Esophagus squamous epithelium (tissue), 5 donors: ENCODE results near the gene ATP1A4. TPM values are rescaled to one million over a fixed set of nuclear protein-coding genes. Genes with fewer than 3 reads are reported as not detected.
A peak's percentile ranks its signal among the peaks of the same experiment; 100 is the strongest.

ENCODE experiments used
- DNase-seq: peaks from one replicate; lab custom pipeline; 2025; lab: John Stamatoyannopoulos, UW
- H3K27ac ChIP-seq, 4 donors: fragments of 200-600 bp; sonication (generic); one replicate each; pipeline ENCODE4 v1.5.1; 2016 to 2019; ENCODE audit warnings: mild to moderate bottlenecking in 1 of 4
- H3K27me3 ChIP-seq, 4 donors: fragments of 200-600 bp; sonication (generic); 1 replicate in 3 of 4; 2 replicates in 1 of 4; pipeline versions ENCODE4 v1.5.1 to v1.6.0; 2017 to 2021; ENCODE audit warnings: antibody characterized with exemption in 1 of 4
- H3K36me3 ChIP-seq, 3 donors: fragments of 200-600 bp; sonication (generic); one replicate each; pipeline ENCODE4 v1.5.1; 2016 to 2019
- H3K4me1 ChIP-seq, 3 donors: fragments of 200-600 bp; sonication (generic); one replicate each; pipeline ENCODE4 v1.5.1; 2017 to 2019
- H3K4me3 ChIP-seq, 4 donors: fragments of 200-600 bp; sonication (generic); 1 replicate in 3 of 4; 2 replicates in 1 of 4; pipeline ENCODE4 v1.5.1; 2016 to 2019; ENCODE audit warnings: mild to moderate bottlenecking in 2 of 4, moderate library complexity in 1 of 4
- H3K9me3 ChIP-seq, 3 donors: fragments of 200-600 bp; sonication (generic); one replicate each; pipeline ENCODE4 v1.5.1; 2016 to 2019
- CTCF ChIP-seq, 6 experiments: fragments of 450-650 bp in 4 of 6; fragments of 200-600 bp in 2 of 6; sonication (generic) in 2 of 6; IDR thresholded peaks; one replicate each; pipeline ENCODE4 v1.5.1; 2016 to 2019; ENCODE audit warnings: antibody characterized with exemption in 6 of 6, mild to moderate bottlenecking in 4 of 6, moderate library complexity in 4 of 6
- POLR2A ChIP-seq, 4 donors: fragments of 450-650 bp; IDR thresholded peaks; one replicate each; pipeline ENCODE4 v1.6.1; 2017; ENCODE audit warnings: antibody characterized with exemption in 4 of 4, mild to moderate bottlenecking in 4 of 4, moderate library complexity in 3 of 4
- WGBS, 2 donors: methylation state at CpG; one replicate each; pipeline ENCODE4 v1.1.5; 2018; 5-methylcytosine and 5-hydroxymethylcytosine counted together
- intact Hi-C: fragments of 100-400 bp; cut with DNase I; formaldehyde crosslinking; loops from one replicate; pipeline ENCODE4 v1.15.0; 2022
- total RNA-seq, 4 donors: library from RNA; depleted of rRNA; stranded (reverse); fragments of >200 nt; gene quantifications; one replicate each; pipeline ENCODE4 v1.1.0, GENCODE V29; 2016
- donor health status: DM: yes; HTN: yes; CAD: no.

The ATP1A4 gene
- total RNA-seq, 4 donors from 2014 or later: 0.19 to 1.8 TPM; not detected in 2

GRCh38 chr1:160116283-160117147, 34.9 kb upstream of the ATP1A4 start:
- H3K36me3 ChIP-seq: no peaks in the 10 kb centered on the region
- intact Hi-C loops: no loop called here
- H3K4me1 ChIP-seq: peaks cover 0 to 49% (median 9%) of the 10 kb centered on the region in 3 donors
- H3K9me3 ChIP-seq: no peaks in the 10 kb centered on the region
- H3K4me3 ChIP-seq: peak overlapping the region; percentile 16 to 58 (median 43)
- H3K27me3 ChIP-seq: peaks cover 0 to 11% (median 0%) of the 10 kb centered on the region in 4 donors
- no peak for TF ChIP-seq POLR2A (IDR thresholded peaks at IDR 0.05)
- no peak for TF ChIP-seq CTCF (IDR thresholded peaks at IDR 0.05)
- peak overlapping the region; percentile 60 to 88 (median 79) for H3K27ac ChIP-seq
- 31 to 51% methylated on average over 5 to 10 of the region's 12 CpGs for WGBS, 2 donors
- DNase-seq: no peak

GRCh38 chr1:160117300-160117699, 34.1 kb upstream of the ATP1A4 start:
- Histone ChIP-seq H3K4me3 (peak overlapping the region; percentile 16 to 58 (median 43)), H3K27me3 (peaks cover 0 to 11% (median 0%) of the 10 kb centered on the region in 4 donors), H3K36me3 (no peaks in the 10 kb centered on the region), H3K27ac (peak overlapping the region; percentile 24 to 88 (median 79)), H3K9me3 (no peaks in the 10 kb centered on the region), H3K4me1 (peaks cover 0 to 49% (median 9%) of the 10 kb centered on the region in 3 donors)
- TF ChIP-seq POLR2A (IDR thresholded peaks at IDR 0.05) (no peak), CTCF (IDR thresholded peaks at IDR 0.05) (no peak)
- intact Hi-C loops: no loop called here
- no CpG with 5 or more reads among the region's 1 CpG for WGBS, 2 donors
- no peak for DNase-seq

GRCh38 chr1:160117709-160118183, 33.7 kb upstream of the ATP1A4 start:
- 15 to 29% methylated on average over 3 of the region's 8 CpGs for WGBS, 2 donors
- H3K27ac ChIP-seq: peak overlapping the region; percentile 24 to 88 (median 79)
- TF ChIP-seq POLR2A (IDR thresholded peaks at IDR 0.05) (no peak), CTCF (IDR thresholded peaks at IDR 0.05) (no peak)
- DNase-seq: no peak
- intact Hi-C loops: no loop called here
- peak overlapping the region; percentile 16 to 58 (median 43) for H3K4me3 ChIP-seq
- peaks cover 0 to 49% (median 9%) of the 10 kb centered on the region in 3 donors for H3K4me1 ChIP-seq
- H3K36me3 ChIP-seq: no peaks in the 10 kb centered on the region
- no peaks in the 10 kb centered on the region for H3K9me3 ChIP-seq
- peaks cover 0 to 11% (median 0%) of the 10 kb centered on the region in 4 donors for H3K27me3 ChIP-seq

- no peak for DNase-seq
- Histone ChIP-seq H3K36me3 (no peaks in the 10 kb centered on the region), H3K4me1 (peaks cover 0 to 50% (median 9%) of the 10 kb centered on the region in 3 donors), H3K27me3 (peaks cover 0 to 11% (median 0%) of the 10 kb centered on the region in 4 donors), H3K27ac (no peak overlapping the region), H3K4me3 (no peak overlapping the region), H3K9me3 (no peaks in the 10 kb centered on the region)
- TF ChIP-seq POLR2A (IDR thresholded peaks at IDR 0.05) (no peak), CTCF (IDR thresholded peaks at IDR 0.05) (no peak)
- intact Hi-C loops: no loop called here
- 88 to 91% methylated on average over 3 of the region's 3 CpGs for WGBS, 2 donors
Measured at GRCh38 chr1:160118928-160119327, 32.5 kb upstream of the ATP1A4 start.

GRCh38 chr1:160120797-160121196, 30.6 kb upstream of the ATP1A4 start:
- Histone ChIP-seq H3K27me3 (peaks cover 0 to 9% (median 0%) of the 10 kb centered on the region in 4 donors), H3K9me3 (no peaks in the 10 kb centered on the region), H3K36me3 (no peaks in the 10 kb centered on the region), H3K27ac (no peak overlapping the region), H3K4me3 (no peak overlapping the region), H3K4me1 (peaks cover 4 to 54% (median 22%) of the 10 kb centered on the region in 3 donors)
- 83% methylated on average over 1 of the region's 5 CpGs; no CpG with 5 or more reads in 1 of the 2 donors for WGBS, 2 donors
- no peak for DNase-seq
- intact Hi-C loops: no loop called here
- TF ChIP-seq POLR2A (IDR thresholded peaks at IDR 0.05) (no peak), CTCF (IDR thresholded peaks at IDR 0.05) (no peak)
